Measurements from ENCODE around the gene TLNRD1. TPM values are rescaled to one million over a fixed set of nuclear protein-coding genes. Genes with fewer than 3 reads are reported as not detected.

TLNRD1 gene
- total RNA-seq, 1 experiment from 2014 or later = 19.3 TPM

DNA sequence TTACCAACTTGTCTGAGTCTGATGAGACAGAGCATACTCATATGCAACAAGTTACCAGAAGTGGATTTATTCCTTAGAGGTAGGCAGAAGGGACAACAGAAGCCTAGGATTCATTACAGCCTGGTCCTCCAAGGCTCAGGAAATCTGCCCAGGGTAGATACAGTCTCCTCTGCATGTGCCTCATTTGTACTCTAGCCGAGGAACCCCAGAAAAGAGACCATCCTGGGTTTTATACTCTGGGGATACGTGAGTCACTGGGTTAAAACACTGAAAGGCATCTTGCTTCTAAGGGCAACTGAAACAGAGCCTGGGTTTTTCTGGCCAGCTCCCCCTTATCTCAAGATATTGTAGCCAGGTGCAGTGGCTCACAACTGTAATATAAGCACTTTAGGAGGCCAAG, 45.6 kb downstream of the TLNRD1 start:
- Histone ChIP-seq H3K4ac (ENCODE audit: low read depth, low read length) (no peak overlapping the region), H4K5ac (ENCODE audit: insufficient read length, low read depth, low read length) (no peak overlapping the region), H3K18ac (ENCODE audit: insufficient read length, low read depth, low read length) (no peak overlapping the region), H3K9me3 (ENCODE audit: control insufficient read depth, low read depth, low read length) (no peaks in the 10 kb centered on the region), H2AFZ (ENCODE audit: low read length) (no peak overlapping the region), H3K79me1 (ENCODE audit: insufficient read depth, low read depth, low read length, poor library complexity, severe bottlenecking) (no peaks in the 10 kb centered on the region), H4K8ac (replicated peaks; ENCODE audit: insufficient read length, low read depth, low read length) (no peak overlapping the region), H3T11ph (ENCODE audit: low read length) (no peak overlapping the region), H4K20me1 (ENCODE audit: control insufficient read depth, insufficient read depth, insufficient read length) (no peaks in the 10 kb centered on the region), H3K79me2 (ENCODE audit: insufficient read depth, low read length) (no peaks in the 10 kb centered on the region), H4K91ac (ENCODE audit: insufficient read length, low read depth, low read length) (no peak overlapping the region), H3K23ac (ENCODE audit: insufficient read length, low read depth, low read length) (no peak overlapping the region), H2BK12ac (ENCODE audit: insufficient read length, low read depth, low read length) (no peak overlapping the region), H3K14ac (ENCODE audit: insufficient read depth, low read length) (no peak overlapping the region), H3K4me2 (ENCODE audit: insufficient read depth, insufficient read length, low read length) (no peak overlapping the region), H2BK5ac (ENCODE audit: insufficient read length, low read length) (no peak overlapping the region), H3K4me1 (ENCODE audit: insufficient read depth, low read length) (no peaks in the 10 kb centered on the region), H2BK15ac (ENCODE audit: low read depth, low read length) (no peak overlapping the region), H3K56ac (ENCODE audit: insufficient read length, low read depth, low read length) (no peak overlapping the region), H3K23me2 (ENCODE audit: insufficient read length, low read depth, low read length, poor library complexity, severe bottlenecking) (no peaks in the 10 kb centered on the region), H2AK5ac (ENCODE audit: insufficient read length, low read length) (no peak overlapping the region), H3K9ac (ENCODE audit: extremely low read depth, insufficient read length, low read length) (no peak overlapping the region), H2BK20ac (ENCODE audit: low read depth, low read length, poor library complexity, severe bottlenecking) (no peak overlapping the region), H3K27me3 (ENCODE audit: insufficient read depth, low read length) (no peaks in the 10 kb centered on the region), H3K27ac (ENCODE audit: insufficient read length, low read depth, low read length) (no peak overlapping the region), H2BK120ac (ENCODE audit: low read depth, low read length, poor library complexity, severe bottlenecking) (no peak overlapping the region)
- WGBS (ENCODE audit: extremely low coverage, insufficient read length, low lambda C conversion rate) = no CpG with 5 or more reads among the region's 2 CpGs
- no peak for DNase-seq
- Mint-ChIP-seq H3K36me3 (ENCODE audit: insufficient read depth in 1 of 3, low read depth in 3 of 3) (no peaks in the 10 kb centered on the region), H3K27me3 (ENCODE audit: low read depth) (peaks cover 4% of the 10 kb centered on the region; the same call in 1 of the 2 replicates), H3K27ac (no peak overlapping the region), H3K4me3 (no peak overlapping the region), H3K9me3 (no peaks in the 10 kb centered on the region), H3K4me1 (peaks cover 0 to 2% of the 10 kb centered on the region in 2 experiments; a peak in 1 of 4 replicates)
- TF ChIP-seq, protein P1, sequence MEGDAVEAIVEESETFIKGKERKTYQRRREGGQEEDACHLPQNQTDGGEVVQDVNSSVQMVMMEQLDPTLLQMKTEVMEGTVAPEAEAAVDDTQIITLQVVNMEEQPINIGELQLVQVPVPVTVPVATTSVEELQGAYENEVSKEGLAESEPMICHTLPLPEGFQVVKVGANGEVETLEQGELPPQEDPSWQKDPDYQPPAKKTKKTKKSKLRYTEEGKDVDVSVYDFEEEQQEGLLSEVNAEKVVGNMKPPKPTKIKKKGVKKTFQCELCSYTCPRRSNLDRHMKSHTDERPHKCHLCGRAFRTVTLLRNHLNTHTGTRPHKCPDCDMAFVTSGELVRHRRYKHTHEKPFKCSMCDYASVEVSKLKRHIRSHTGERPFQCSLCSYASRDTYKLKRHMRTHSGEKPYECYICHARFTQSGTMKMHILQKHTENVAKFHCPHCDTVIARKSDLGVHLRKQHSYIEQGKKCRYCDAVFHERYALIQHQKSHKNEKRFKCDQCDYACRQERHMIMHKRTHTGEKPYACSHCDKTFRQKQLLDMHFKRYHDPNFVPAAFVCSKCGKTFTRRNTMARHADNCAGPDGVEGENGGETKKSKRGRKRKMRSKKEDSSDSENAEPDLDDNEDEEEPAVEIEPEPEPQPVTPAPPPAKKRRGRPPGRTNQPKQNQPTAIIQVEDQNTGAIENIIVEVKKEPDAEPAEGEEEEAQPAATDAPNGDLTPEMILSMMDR (conservative IDR thresholded peaks at IDR 0.05) = no peak
